HepG2 (cell line): ENCODE results near the gene SRBD1. TPM values are rescaled to one million over a fixed set of nuclear protein-coding genes. Genes with fewer than 3 reads are reported as not detected.

Experiments
- ARNT2 ChIP-seq: sonication (generic); formaldehyde crosslinking; IDR thresholded peaks from 2 replicates; pipeline ENCODE4 v1.8.0; 2022; ENCODE audit warnings: mild to moderate bottlenecking, low read depth, missing genetic modification reagents, moderate library complexity
- BORCS8-MEF2B ChIP-seq: sonication (generic); formaldehyde crosslinking; IDR thresholded peaks from 2 replicates; pipeline ENCODE4 v1.8.0; 2022; ENCODE audit warnings: mild to moderate bottlenecking, missing genetic modification reagents
- E2F1 ChIP-seq: sonication (generic); formaldehyde crosslinking; IDR thresholded peaks from 2 replicates; pipeline ENCODE4 v1.5.0; 2020; ENCODE audit warnings: missing genetic modification reagents
- EED ChIP-seq: sonication (generic); formaldehyde crosslinking; IDR thresholded peaks from 2 replicates; pipeline ENCODE4 v1.5.0; 2020; ENCODE audit warnings: mild to moderate bottlenecking, missing genetic modification reagents
- FOSL1 ChIP-seq: sonication (generic); formaldehyde crosslinking; IDR thresholded peaks from 2 replicates; pipeline ENCODE4 v1.9.0; 2021; ENCODE audit warnings: missing genetic modification reagents, borderline replicate concordance
- GLMP ChIP-seq: sonication (generic); formaldehyde crosslinking; IDR thresholded peaks from 2 replicates; pipeline ENCODE4 v1.9.0; 2021; ENCODE audit warnings: missing genetic modification reagents, mild to moderate bottlenecking, borderline replicate concordance
- MIER2 ChIP-seq: IDR thresholded peaks from 2 replicates; pipeline ENCODE4 v1.6.1; 2016; ENCODE audit warnings: missing biosample characterization, missing genetic modification reagents
- MLXIP ChIP-seq: sonication (generic); formaldehyde crosslinking; IDR thresholded peaks from 2 replicates; pipeline ENCODE4 v1.9.0; 2021; ENCODE audit warnings: missing genetic modification reagents, borderline replicate concordance
- MXD3 ChIP-seq: IDR thresholded peaks from 2 replicates; pipeline ENCODE4 v1.6.1; 2016; ENCODE audit warnings: mild to moderate bottlenecking, missing biosample characterization, missing genetic modification reagents
- SNRNP70 ChIP-seq: fragments of 200-400 bp; formaldehyde crosslinking; IDR thresholded peaks from 2 replicates; pipeline ENCODE4 v1.6.1; 2017; ENCODE audit warnings: mild to moderate bottlenecking, low read depth, low read length, moderate library complexity
- TARDBP ChIP-seq: sonication (generic); formaldehyde crosslinking; IDR thresholded peaks from 2 replicates; pipeline ENCODE4 v1.8.0; 2022; ENCODE audit warnings: mild to moderate bottlenecking, missing genetic modification reagents
- THAP11 ChIP-seq: IDR thresholded peaks from 2 replicates; pipeline ENCODE4 v1.6.1; 2016; ENCODE audit warnings: missing biosample characterization, missing genetic modification reagents
- ZKSCAN5 ChIP-seq: sonication (generic); formaldehyde crosslinking; IDR thresholded peaks from 2 replicates; pipeline ENCODE4 v1.5.1; 2020; ENCODE audit warnings: mild to moderate bottlenecking, missing genetic modification reagents
- ZNF142 ChIP-seq: sonication (generic); formaldehyde crosslinking; IDR thresholded peaks from 2 replicates; pipeline ENCODE4 v1.4.0; 2020; ENCODE audit warnings: missing genetic modification reagents
- ZNF34 ChIP-seq: sonication (generic); formaldehyde crosslinking; IDR thresholded peaks from 2 replicates; pipeline ENCODE4 v1.4.0; 2020; ENCODE audit warnings: mild to moderate bottlenecking, missing genetic modification reagents, borderline replicate concordance
- ZNF772 ChIP-seq: sonication (generic); formaldehyde crosslinking; IDR thresholded peaks from 2 replicates; pipeline ENCODE4 v1.5.0; 2020; ENCODE audit warnings: mild to moderate bottlenecking, missing genetic modification reagents
- ZNF780A ChIP-seq: sonication (generic); formaldehyde crosslinking; IDR thresholded peaks from 2 replicates; pipeline ENCODE4 v1.8.0; 2022; ENCODE audit warnings: mild to moderate bottlenecking, missing genetic modification reagents, moderate library complexity
- polyA plus RNA-seq, 8 experiments: library from polyadenylated mRNA; depleted of rRNA in 3 of 8; stranded (reverse) in 7 of 8; unstranded in 1 of 8; fragments of >200 nt; fragmentation: Illumina TruSeq in 4 of 8; extraction: Trizol in 4 of 8; gene quantifications; 2 replicates each; pipeline versions ENCODE4 v1.2.1 to v1.2.3, GENCODE V29; 2011 to 2016; ENCODE audit warnings: low read depth in 4 of 8, missing spikeins in 1 of 8, mixed read lengths in 1 of 8; ENCODE audit not compliant: insufficient read depth in 1 of 8
- total RNA-seq, 5 experiments: library from RNA; depleted of rRNA; stranded (reverse); fragments of >200 nt; fragmentation: Illumina TruSeq; extraction: Trizol; gene quantifications; 2 replicates each; pipeline ENCODE4 v1.2.3, GENCODE V29; 2016; ENCODE audit warnings: low read depth in 1 of 5

The SRBD1 gene
- total and polyA plus RNA-seq, 2 of the 13 experiments (the other 11 are each of a cell fraction or from before 2014, with no cell fraction given) = 3.2 to 23.9 TPM

- no peak for TF ChIP-seq GLMP (CRISPR knock-in tag)
- no peak for TF ChIP-seq ZNF34 (CRISPR knock-in tag)
- TF ChIP-seq THAP11 (CRISPR knock-in tag) = no peak; the same call in 1 of the 2 replicates
- TF ChIP-seq MXD3 (CRISPR knock-in tag) = no peak
- TF ChIP-seq MLXIP (CRISPR knock-in tag) = no peak
- TF ChIP-seq MIER2 = 0 out of 2 replicates have a peak, but pooled peaks have one; percentile 30
- TF ChIP-seq ZKSCAN5 (CRISPR knock-in tag) = no peak
- TF ChIP-seq TARDBP = peak; percentile 84; the same call in 1 of the 2 replicates
- TF ChIP-seq ZNF772 = no peak
- no peak for TF ChIP-seq FOSL1 (CRISPR knock-in tag)
- no peak for TF ChIP-seq ZNF780A
- no peak for TF ChIP-seq ZNF142 (CRISPR knock-in tag)
- TF ChIP-seq ARNT2 (CRISPR knock-in tag) = no peak
- TF ChIP-seq SNRNP70 = no peak
- TF ChIP-seq E2F1 (CRISPR knock-in tag) = no peak
- no peak for TF ChIP-seq EED (CRISPR knock-in tag)
- TF ChIP-seq BORCS8-MEF2B (CRISPR knock-in tag) = no peak
These were observed 237.5 kb downstream of the SRBD1 start (continued) for GRCh38 chr2:45373534-45373933.
